NCI-H2081 (cell line): ENCODE data around the gene DHRS13.
"Not testable (repeated sequence)": the region's sequence is repeated elsewhere in the genome, so short reads cannot be mapped to it uniquely, and the experiment has no call there.

ENCODE experiments used
- DNase-seq, 2 experiments: peaks; one replicate each; lab custom pipeline; 2025; lab: John Stamatoyannopoulos, UW

DHRS13 gene

DNA sequence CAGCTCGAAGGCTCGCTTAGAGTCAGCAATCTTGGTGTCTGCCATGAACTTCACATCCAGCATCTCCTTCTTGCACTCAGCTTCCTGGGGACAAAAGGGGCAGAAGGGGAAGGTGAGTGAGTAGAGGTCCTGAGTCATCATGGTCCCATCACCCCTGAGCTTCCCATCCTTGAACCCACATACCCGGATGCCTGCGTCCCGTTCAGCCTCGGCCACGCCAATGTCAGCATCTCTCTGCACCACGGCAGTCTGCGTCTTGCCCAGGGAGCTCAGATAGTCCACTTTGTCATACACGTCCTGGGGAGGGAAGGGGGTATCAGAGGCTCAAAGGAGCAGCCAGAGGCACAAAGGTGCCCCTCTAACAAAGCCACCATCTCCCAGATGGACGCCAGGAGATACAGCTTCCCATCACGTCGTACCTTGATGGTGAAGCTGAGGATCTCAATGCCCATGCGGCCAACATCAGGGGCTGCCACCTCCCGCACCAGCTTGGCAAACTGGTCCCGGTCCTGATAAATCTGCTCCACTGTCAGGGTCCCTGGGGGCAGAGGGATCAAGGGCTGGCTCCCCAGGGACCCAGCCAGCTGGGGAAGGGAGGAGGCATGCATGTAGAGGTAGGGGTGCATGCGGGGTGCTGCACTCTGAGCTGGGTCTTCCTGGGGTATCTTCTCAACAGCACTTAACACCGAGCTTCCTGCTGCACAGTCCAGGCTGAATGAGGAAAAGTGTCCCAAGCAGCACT, 20.6 kb downstream of the DHRS13 start:
- no peak for DNase-seq

DNA sequence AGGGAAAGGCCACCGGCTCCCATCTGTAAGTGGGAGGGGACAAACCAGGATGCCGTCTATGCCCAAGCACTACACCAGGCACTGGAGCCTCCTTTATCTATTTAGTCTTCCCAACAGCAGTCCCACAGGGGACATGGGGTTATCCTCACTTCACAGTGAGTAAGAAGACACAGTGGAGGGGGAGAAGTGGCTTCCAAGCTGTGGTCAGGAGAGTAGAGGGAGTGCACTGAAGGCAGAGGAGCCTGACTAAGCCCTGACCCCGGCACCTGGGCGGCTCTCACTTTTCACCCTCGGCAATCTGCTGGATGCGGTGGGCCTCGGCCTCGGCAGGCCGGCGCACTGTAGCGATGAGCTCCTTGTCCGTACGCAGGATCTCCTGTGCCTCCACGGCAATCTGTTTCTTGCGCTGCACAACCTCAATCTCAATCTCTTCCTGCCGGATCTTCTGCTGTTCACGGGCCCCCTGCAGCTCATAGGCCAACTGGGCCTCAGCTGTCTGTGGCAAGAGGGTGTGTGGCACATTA, 21.3 kb downstream of the DHRS13 start:
- no peak for DNase-seq

DNA sequence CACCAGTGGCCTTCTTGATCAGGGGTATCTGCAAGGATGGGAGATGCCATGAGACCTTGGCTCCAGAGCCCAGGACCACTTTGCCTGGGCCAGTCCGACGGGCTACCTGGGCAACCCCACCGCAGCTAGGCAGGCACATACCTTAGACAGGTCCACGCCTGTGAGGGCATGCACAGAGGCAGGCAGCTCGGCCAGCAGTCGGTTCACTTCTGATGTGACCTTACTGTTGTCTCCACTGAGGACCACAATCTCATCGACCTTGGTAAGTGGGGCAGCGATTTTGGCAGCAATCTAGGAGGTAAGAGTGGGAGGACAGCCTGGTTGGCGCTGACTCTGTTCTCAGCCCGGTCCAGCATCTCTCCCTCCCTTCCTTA, 22.3 kb downstream of the DHRS13 start:
- DNase-seq, result no peak

DNA sequence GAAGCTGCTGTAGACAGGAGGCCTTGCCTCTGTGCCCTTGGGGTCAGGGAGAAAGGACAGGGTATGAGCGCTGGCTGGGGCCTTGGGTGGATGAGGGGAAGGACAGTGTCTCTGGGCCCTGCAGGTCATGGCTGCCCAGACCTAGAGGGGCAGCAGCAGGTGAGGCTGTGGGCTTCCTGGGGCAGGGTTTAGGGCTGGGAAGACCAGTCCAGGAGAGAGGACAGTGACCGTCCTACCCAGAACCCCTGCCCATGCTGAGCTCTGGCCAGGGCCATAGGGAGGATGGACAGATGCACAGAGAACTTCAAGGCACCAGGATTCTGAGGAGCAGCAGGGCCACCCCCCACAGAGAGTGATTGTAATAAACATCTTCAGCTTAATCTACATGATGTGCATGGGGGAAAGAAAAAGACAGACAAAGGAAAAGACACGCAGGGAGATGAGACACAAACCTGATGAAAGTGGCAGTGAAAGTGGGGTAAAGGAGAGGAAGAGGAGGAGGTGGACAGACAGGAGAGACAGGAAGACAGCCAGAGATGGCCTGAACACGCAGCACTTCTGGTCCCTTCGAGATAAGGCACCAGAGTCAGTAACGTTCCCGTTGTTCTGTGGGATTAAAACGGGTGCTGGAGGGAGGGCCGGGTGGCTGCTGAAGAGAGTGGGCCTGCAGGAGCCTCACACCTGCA, 22.9 kb downstream of the DHRS13 start:
- no peak for DNase-seq

DNA sequence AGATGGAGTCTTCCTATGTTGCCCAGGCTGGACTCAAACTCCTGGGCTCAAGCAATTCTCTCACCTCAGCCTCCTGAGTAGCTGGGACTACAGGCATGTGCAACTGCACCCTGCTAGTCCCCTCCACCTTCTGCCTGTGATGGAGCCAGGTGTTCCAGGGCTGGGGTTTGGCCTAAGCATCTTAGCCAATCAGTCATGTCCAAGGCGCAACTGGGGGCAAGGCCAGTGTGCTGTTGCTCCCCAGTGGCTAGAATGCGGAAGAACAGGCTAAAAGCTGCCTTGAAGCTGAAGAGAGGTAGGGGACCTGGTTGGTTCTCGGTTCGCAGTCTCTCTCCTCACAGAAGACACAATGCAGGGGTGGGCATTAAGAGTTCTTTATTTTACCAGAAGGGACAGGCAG, 23.9 kb downstream of the DHRS13 start:
- DNase-seq, result peak; percentile 19 to 56

DNA sequence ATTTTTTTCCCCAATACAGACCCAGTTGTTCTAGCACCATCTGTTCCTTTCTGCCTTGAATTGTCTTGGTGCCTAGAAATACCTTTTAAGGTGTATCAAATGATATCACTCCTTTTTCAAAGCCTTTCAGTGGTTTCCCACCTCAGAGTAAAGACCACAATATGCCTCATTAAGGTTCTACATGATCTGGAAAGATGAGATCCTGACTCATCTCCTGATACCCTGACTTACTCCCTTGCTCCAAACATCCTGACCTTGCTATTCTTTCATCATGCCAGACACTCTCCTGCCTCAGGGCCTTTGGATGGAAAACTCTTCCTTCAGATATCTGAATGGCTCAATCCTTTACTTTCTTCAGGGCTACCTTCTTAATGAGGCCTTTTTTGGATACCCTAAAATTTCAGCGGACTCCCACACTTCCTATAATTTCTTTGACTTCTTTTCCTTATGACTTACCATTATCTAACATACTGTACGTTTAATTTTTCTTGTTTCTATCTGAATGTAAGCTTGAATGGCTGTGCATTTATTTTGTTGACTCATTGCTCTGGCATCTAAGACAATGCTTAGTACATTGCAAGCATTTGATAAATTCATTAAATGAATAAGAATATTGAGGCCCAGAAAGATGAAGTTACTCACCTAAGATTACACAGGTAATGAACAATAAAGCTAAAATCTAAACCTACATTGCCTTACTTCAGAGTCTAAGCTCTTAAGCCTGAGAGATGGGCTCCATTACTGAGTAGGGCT, 24.5 kb downstream of the DHRS13 start:
- no peak for DNase-seq

DNA sequence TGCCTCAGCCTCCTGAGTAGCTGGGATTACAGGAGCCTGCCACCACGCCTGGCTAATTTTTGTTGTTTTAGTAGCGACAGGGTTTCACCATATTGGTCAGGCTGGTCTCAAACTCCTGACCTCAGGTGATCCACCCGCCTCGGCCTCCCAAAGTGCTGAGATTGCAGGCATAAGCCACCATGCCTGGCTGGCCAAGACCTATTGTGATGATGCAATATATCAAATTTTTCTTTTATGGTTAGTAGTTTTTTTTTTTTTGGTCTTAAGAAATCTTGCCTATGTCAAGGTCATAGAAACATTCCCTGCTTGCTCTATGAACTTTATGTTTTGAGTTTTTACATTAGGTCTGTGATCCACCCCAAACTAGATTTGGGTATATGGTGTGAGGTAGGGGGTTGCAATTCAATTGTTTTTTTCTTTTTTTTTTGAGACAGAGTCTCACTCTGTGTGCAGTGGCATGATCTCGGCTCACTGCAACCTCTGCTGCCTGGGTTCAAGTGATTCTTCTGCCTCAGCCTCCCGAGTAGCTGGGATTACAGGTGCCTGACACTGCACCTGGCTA, 25.6 kb downstream of the DHRS13 start:
- DNase-seq, result not testable (repeated sequence)

DNA sequence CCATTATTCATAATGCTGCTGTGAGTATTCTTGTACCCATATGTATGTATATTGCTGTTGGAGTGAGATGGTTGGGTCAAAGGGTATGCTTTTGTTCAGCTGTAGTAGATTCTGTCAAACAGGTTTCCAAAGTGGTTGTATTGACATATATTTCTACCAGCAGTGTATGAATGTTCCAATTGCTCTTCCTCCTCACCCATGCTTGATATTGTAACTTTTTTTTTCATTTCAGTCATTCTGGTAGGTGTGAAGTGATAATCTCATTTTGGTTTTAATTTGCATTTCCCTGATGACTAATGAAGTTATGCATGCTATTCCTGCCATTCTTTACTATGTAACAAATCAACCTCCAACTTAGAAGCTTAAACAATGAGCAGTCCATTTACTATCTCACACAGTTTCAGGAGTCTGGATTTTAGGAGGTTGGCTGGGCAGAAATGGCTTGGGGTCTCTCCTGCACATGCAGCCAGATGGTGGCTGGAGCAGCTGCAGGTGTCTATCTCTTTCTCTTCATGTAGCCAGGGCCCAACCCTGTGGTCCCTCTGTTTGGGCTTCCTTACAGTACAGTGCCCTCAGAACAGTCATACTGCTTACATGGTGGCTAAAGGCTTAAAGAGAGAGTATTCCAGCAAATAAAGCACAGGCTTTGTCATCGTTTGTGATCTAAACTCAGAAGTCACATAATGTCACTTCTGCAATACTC, 26.9 kb downstream of the DHRS13 start:
- no peak for DNase-seq

DNA sequence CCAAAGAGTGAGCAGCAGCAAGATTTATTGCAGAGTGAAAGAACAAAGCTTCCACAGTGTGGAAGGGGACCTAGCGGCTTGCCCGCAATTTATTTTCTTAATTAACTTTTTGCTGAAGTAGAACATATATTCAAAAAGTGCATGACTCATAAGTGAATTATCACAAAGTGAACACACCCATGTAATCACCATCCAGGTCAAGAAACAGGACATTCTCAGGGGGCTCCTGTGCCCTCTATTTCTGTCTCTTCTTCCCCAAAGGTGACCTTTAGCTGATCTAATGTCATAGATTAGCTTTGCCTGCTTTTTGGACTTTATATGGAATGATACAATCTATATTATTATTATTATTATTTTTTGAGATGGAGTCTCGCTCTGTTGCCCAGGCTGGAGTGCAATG, 28.1 kb downstream of the DHRS13 start:
- DNase-seq, result no peak

DNA sequence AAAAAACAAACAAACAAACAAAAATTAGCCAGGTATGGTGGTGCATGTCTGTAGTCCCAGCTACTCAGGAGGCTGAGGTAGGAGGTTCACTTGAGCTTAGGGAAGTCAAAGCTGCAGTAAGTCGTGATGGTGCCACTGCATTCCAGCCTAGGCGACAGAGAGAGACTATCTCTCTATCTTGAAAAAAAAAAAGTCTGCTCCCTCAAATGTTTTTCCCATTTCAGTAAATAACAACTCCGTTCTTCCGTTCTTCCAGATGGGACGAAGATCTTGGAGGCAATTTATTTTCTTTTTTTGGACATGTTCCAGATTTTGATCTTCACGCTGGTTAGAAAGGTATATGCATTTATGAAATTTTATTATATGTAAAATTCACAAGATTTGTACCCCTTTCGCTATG, 29.0 kb downstream of the DHRS13 start:
- no peak for DNase-seq

DNA sequence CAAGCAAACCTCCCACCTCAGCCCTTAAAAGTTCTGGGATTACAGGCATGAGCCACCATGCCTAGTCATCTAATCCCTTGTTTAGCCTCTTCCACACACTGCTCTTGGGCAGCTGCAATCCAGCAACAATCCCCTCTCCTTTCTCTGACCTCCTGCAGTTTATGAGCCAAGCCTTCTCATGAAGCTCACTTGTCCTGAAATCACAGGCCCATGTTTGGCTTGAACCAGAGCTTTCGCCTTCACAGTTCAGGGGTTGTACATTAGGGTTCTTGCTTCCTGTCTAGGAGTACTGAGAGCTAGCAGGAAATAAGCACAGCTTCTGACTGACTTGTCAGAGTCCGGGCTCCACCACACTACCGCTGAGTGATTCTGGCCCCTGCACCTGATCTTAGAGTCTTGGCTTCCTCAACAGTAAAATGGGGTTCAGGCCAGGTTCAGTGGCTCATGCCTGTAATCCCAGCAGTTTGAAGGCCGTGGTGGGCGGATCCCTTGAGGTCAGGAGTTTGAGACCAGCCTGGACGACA, 31.8 kb downstream of the DHRS13 start:
- no peak for DNase-seq

DNA sequence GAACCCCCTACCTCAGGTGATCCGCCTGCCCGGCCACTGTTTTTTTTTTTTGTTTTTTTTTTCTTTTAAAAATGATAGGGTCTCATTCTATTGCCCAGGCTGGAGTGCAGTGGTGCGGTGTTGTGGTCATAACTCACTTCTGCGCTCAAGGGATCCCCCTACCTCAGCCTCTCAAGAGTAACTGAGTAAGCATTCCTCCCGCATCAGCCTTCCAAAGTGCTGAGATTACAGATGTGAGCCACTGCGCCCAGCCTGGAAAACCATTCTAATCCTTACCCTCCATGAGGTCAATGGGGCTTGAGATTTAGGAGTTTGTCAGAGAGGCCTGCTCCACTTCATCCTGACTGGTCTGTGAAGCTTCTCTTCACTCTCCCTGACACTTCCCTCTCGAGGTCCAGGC, 35.6 kb downstream of the DHRS13 start:
- no peak for DNase-seq

DNA sequence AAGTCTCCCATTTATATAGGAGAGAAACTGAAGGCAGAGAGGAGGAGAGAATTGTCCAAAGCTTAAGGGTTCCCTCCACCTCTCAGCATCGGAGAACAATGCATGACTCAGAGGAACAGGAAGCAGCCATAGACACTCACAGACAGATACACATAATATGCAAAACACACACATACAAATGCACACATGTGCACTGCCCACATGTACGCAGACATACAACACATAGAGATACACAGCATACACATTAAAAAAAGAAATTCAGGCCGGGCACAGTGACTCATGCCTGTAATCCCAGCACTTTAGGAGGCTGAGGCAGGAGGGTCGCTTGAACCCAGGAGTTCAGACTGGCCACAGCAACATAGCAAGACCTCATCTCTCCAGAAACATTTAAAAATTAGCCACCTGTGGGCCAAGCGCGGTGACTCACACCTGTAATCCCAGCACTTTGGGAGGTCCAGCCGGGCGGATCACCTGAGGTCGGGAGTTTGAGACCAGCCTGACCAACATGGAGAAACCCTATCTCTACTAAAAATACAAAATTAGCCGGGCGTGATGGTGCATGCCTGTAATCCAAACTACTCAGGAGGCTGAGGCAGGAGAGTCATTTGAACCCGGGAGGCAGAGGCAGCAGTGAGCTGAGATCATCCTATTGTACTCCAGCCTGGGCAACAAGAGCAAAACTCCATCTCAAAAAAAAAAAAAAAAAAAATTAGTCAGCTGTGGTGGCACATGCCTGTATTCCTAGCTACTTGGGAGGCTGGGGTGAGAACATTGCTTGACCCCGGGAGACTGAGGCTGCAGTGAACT, 36.7 kb downstream of the DHRS13 start:
- DNase-seq, result no peak

DNA sequence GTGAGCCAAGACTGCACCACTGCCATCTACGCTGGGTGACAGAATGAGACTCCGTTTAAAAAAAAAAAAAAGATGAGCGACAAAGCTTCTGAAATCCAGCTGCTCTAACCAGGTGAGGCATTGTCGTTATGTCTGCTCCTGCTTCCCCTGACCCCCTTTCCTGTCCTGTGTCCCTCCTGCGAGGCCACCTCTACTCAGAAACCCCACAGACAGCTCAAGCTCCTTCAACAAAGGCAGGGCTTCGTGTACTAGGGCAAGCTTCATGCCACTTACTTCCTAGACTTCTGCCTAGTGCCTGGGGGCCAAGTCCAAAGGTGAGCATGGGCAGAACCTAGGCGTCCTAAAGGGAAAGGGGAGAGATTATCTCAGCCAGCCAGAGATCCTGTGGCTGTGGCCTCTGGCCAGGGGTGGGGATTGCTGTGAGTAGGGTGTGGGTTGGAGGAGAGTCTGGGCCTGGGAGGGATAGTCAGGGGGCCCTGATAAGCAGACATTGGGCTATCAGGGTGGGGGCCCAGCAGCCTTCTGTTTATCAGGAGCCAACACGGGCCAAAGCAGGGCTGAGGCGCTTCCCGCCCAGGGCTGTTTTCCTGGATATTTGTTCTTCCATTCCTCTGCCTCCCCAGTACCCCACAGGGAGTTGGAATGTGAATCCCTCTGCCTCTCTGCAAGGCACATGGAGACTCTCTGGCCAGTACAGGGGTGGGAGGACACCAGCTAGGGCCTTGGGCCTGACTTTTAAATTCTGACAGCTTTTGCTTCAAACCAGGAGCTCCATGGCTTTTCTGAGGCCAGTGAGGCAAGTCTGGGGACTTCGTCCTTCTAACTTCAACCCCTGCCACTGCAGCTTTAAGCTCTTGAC, 37.7 kb downstream of the DHRS13 start:
- DNase-seq, result no peak

DNA sequence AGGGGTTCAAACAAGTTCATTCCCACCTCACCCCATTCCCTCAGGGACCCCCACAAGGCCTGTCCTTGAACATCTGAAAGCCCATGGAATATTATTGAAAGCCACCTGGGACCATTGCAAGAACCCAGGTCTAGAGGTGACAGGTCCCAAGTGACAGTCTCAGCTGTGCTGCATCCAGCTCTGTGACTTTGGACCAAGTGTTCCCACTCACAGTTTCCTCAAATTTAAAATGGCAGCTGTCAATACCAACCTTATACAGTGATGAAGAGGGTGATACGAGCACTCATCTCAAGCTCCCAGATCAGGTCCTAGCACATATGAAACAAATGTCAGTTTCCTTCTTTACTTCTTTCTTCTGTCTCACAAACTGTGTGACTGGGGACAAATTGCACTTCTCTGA, 38.9 kb downstream of the DHRS13 start:
- no peak for DNase-seq

DNA sequence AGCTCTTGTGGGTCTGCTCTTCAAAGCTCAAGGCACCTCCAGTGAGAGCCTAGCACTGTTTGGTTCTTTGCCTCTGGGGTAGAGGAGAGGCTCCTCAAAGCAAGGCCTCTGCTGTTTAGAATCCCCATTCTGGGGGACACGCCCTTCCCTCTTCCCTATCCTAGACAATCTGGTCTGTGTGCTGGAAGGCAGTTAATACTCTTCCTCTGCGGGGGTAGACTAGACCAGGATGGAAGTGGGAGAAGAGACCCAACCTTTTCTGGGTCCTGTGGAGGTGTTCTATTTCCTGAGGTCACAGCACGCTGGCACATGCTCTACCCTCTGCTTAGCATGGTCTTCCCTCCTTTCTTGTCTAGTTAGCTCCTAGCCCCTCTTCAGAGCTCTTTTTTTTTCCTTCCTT, 40.3 kb downstream of the DHRS13 start:
- DNase-seq, result no peak

DNA sequence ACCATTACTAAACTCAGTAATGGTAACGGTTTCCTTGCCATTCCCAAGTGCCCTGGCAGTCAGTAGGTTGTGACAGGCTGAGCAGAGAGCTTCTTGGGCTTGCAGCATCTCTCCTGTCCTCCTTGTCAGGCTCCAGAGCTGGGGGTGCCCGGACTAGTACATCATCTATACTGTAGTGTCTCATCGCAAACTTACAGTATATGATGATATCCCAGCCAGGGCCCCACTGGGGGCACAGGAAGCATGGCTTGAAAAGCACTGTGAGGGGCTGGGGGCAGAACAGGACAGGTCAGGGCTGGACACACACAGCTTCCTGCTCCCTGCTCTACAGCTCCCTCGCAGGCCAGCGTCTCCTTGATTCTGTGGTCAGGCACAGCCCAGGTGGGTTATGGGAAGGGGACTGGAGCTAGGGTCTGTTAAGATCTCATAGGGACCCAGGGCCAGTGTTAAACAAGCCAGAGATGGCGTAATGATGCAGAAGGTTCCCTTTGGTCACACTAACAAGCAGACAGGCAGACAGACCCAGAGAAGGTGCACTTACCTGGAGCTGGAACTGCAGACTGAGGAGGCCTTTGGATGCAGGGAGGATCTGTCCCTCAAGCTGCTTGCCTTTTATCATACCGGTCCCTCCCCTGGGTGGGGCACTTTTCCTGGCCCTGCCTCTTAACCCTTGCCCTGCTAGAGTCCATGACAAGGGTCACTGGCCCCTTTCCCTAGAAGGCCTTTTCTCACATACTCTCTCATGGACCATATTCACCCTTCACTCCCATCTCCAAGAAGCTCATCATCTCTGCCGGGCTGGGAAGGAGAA, 41.3 kb downstream of the DHRS13 start:
- DNase-seq, result no peak

DNA sequence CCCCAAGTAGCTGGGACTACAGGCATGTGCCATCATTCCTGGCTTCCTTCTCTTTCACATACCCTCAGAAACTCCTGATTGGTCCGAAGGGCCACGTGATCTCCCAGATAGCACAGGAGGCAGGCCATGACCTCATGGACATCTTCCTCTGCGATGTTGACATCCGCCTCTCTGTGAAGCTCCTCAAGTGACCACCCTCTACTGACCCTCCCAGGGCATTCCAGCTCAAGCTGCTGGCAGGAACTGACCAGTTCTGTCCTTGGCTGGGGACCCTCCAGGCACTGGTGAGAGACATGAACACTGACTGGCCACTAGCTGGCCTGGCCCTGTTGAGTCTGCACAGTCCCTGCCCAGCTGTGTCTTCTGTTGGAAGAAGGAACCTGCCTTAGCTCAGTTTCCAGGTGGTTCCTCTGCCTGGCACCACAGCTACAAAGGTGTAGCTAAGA, 42.5 kb downstream of the DHRS13 start:
- no peak for DNase-seq

DNA sequence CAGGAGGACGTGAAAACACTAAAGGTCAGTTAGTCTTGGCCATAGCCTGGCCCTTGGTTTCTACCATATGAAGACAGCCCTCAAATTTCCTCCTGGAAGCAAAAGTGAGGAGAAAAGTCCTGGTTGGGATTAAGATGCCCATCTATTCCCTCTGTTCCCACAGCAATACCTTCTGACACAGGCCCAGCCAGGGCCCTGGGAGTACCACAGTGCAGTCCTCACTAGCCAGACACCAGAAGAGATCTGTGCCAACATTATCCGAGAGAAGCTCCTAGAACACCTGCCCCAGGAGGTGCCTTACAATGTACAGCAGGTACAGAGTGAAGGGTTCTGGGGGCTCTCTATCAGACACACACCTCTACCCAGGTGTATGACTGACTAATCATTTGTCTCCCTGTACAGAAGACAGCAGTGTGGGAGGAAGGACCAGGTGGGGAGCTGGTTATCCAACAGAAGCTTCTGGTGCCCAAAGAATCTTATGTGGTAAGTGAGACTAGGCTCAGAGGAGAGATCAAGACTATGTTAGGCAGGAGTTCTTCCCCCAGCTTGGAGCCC, 44.0 kb downstream of the DHRS13 start:
- DNase-seq, result no peak
